ENCODE data around the gene AOAH. TPM values are rescaled to one million over a fixed set of nuclear protein-coding genes. Genes with fewer than 3 reads are reported as not detected.

AOAH gene
- total and polyA plus RNA-seq, 2 of the 13 experiments (the other 11 are each of a cell fraction or from before 2014, with no cell fraction given), result not detected

DNA sequence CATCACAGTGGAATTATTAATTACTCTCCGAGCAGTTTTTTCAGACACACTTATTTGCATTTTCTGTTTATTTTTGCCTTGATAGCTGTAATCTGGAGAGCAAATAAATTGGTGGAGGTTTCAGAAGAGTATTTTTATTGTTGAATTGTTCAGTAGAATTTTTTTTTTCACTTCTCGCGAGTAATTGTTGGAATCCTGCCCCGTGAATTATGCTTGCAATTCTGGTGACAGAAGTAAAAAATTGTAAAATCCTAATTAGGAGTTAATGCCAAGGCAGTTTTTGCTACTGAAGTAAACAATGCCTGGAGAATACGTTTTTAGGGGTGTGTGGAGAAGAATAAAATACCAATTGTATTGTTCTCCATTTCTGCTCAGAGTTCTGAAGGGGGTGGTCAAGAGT is 88.2 kb downstream of the AOAH start (continued):
- TF ChIP-seq, protein P1, sequence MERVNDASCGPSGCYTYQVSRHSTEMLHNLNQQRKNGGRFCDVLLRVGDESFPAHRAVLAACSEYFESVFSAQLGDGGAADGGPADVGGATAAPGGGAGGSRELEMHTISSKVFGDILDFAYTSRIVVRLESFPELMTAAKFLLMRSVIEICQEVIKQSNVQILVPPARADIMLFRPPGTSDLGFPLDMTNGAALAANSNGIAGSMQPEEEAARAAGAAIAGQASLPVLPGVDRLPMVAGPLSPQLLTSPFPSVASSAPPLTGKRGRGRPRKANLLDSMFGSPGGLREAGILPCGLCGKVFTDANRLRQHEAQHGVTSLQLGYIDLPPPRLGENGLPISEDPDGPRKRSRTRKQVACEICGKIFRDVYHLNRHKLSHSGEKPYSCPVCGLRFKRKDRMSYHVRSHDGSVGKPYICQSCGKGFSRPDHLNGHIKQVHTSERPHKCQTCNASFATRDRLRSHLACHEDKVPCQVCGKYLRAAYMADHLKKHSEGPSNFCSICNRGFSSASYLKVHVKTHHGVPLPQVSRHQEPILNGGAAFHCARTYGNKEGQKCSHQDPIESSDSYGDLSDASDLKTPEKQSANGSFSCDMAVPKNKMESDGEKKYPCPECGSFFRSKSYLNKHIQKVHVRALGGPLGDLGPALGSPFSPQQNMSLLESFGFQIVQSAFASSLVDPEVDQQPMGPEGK (CRISPR knock-in tag; IDR thresholded peaks at IDR 0.05), result no peak
- TF ChIP-seq ZFY (CRISPR knock-in tag; IDR thresholded peaks at IDR 0.05), result no peak
- no peak for TF ChIP-seq RFXAP (CRISPR knock-in tag; IDR thresholded peaks at IDR 0.05; ENCODE audit: borderline replicate concordance)
- no peak for TF ChIP-seq CAMTA2 (CRISPR knock-in tag; IDR thresholded peaks at IDR 0.05; ENCODE audit: borderline replicate concordance)
- TF ChIP-seq, protein P2, sequence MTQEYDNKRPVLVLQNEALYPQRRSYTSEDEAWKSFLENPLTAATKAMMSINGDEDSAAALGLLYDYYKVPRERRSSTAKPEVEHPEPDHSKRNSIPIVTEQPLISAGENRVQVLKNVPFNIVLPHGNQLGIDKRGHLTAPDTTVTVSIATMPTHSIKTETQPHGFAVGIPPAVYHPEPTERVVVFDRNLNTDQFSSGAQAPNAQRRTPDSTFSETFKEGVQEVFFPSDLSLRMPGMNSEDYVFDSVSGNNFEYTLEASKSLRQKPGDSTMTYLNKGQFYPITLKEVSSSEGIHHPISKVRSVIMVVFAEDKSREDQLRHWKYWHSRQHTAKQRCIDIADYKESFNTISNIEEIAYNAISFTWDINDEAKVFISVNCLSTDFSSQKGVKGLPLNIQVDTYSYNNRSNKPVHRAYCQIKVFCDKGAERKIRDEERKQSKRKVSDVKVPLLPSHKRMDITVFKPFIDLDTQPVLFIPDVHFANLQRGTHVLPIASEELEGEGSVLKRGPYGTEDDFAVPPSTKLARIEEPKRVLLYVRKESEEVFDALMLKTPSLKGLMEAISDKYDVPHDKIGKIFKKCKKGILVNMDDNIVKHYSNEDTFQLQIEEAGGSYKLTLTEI (CRISPR knock-in tag; conservative IDR thresholded peaks at IDR 0.05), result no peak
- no peak for TF ChIP-seq SNAI1 (CRISPR knock-in tag; IDR thresholded peaks at IDR 0.05; ENCODE audit: borderline replicate concordance)
- TF ChIP-seq ZNF33B (CRISPR knock-in tag; IDR thresholded peaks at IDR 0.05), result no peak
- TF ChIP-seq RBM22 (optimal IDR thresholded peaks at IDR 0.05; ENCODE audit: low read length), result no peak

DNA sequence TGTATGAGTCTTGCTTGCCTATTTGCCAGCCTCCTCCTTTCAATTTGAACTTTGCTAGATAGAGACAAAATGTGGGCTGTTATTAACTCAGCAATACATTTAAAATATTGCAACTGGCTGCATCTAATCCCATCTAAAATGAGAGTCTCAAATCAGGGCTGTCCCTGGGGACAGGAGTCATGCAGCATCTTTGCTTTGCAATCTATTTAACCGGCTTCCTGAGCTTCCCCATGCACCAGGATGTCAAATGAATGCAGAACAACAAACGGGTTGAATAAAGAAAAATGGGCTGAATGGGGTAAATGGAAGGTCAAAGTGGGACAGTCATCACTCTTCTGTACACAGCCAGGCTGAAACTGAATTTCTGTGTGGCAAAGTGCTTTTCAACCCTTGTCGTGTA is 89.2 kb downstream of the AOAH start:
- H3K79me2 ChIP-seq (ENCODE audit: insufficient read depth, low read length), result no peaks in the 10 kb centered on the region
- WGBS (ENCODE audit: low lambda C conversion rate), result 29% methylated on average over 3 of the region's 3 CpGs
- DNase-seq (ENCODE audit: low spot score) (no peak), ATAC-seq (no peak), FAIRE-seq (no peak)
- H3K4me1 ChIP-seq (ENCODE audit: insufficient read depth, low read length), result no peaks in the 10 kb centered on the region
- H3K4me3 ChIP-seq (replicated peaks in 1 of 3; ENCODE audit: insufficient read depth in 1 of 3, low read depth in 2 of 3, low read length in 3 of 3), result no peak overlapping the region
- BruUV-seq (replicated peaks), result no TSS peak
- no peak overlapping the region for H2AFZ ChIP-seq (ENCODE audit: low read length)
- no peaks in the 10 kb centered on the region for H4K20me1 ChIP-seq (ENCODE audit: insufficient read depth, low read length)
- H3K9me3 ChIP-seq (ENCODE audit: low read length), result no peaks in the 10 kb centered on the region
- no peaks in the 10 kb centered on the region for H3K36me3 ChIP-seq (replicated peaks in 1 of 2; ENCODE audit: control insufficient read depth in 1 of 2, insufficient read depth in 2 of 2, low read length in 2 of 2)
- no peak overlapping the region for H3K4me2 ChIP-seq (ENCODE audit: low read depth, low read length)
- H3K27me3 ChIP-seq (ENCODE audit: control insufficient read depth in 1 of 2, insufficient read depth in 2 of 2, low read length in 2 of 2), result peaks cover 0 to 4% of the 10 kb centered on the region in 2 experiments; a peak in 2 of 5 replicates
- in situ Hi-C loops (cut with HindIII; ENCODE audit: extremely low pct_ligation_motif_present, low pct_unique_long_range_greater_than_20kb), result no loop called here
- H3K9ac ChIP-seq (ENCODE audit: insufficient read depth, low read depth, low read length), result no peak overlapping the region
- no peak overlapping the region for H3K27ac ChIP-seq (ENCODE audit: extremely low read length, insufficient read depth, low read length)
- ChIA-PET POLR2A (no interaction called here), CTCF (ENCODE audit: low intra/inter-chr PET ratio, low total read pairs) (no interaction called here)
- intact Hi-C loops (cut with micrococcal nuclease; ENCODE audit: unreplicated experiment), result no loop called here
- no peak for TF ChIP-seq MEIS1 (CRISPR knock-in tag; IDR thresholded peaks at IDR 0.05; ENCODE audit: borderline replicate concordance)
- no peak for TF ChIP-seq SP1 (IDR thresholded peaks at IDR 0.05)
- TF ChIP-seq SP1 (CRISPR knock-in tag; IDR thresholded peaks at IDR 0.05), result no peak
- no peak for TF ChIP-seq ZNF556 (CRISPR knock-in tag; IDR thresholded peaks at IDR 0.05; ENCODE audit: borderline replicate concordance)
- no peak for TF ChIP-seq SIN3A (IDR thresholded peaks at IDR 0.05; ENCODE audit: borderline replicate concordance, low read depth, low read length)
- TF ChIP-seq, protein P3, sequence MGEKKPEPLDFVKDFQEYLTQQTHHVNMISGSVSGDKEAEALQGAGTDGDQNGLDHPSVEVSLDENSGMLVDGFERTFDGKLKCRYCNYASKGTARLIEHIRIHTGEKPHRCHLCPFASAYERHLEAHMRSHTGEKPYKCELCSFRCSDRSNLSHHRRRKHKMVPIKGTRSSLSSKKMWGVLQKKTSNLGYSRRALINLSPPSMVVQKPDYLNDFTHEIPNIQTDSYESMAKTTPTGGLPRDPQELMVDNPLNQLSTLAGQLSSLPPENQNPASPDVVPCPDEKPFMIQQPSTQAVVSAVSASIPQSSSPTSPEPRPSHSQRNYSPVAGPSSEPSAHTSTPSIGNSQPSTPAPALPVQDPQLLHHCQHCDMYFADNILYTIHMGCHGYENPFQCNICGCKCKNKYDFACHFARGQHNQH (CRISPR knock-in tag; IDR thresholded peaks at IDR 0.05), result no peak
- TF ChIP-seq PRPF4 (IDR thresholded peaks at IDR 0.05; ENCODE audit: low read depth, low read length, poor library complexity, severe bottlenecking), result no peak
- TF ChIP-seq, protein P4, sequence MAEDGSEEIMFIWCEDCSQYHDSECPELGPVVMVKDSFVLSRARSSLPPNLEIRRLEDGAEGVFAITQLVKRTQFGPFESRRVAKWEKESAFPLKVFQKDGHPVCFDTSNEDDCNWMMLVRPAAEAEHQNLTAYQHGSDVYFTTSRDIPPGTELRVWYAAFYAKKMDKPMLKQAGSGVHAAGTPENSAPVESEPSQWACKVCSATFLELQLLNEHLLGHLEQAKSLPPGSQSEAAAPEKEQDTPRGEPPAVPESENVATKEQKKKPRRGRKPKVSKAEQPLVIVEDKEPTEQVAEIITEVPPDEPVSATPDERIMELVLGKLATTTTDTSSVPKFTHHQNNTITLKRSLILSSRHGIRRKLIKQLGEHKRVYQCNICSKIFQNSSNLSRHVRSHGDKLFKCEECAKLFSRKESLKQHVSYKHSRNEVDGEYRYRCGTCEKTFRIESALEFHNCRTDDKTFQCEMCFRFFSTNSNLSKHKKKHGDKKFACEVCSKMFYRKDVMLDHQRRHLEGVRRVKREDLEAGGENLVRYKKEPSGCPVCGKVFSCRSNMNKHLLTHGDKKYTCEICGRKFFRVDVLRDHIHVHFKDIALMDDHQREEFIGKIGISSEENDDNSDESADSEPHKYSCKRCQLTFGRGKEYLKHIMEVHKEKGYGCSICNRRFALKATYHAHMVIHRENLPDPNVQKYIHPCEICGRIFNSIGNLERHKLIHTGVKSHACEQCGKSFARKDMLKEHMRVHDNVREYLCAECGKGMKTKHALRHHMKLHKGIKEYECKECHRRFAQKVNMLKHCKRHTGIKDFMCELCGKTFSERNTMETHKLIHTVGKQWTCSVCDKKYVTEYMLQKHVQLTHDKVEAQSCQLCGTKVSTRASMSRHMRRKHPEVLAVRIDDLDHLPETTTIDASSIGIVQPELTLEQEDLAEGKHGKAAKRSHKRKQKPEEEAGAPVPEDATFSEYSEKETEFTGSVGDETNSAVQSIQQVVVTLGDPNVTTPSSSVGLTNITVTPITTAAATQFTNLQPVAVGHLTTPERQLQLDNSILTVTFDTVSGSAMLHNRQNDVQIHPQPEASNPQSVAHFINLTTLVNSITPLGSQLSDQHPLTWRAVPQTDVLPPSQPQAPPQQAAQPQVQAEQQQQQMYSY (CRISPR knock-in tag; IDR thresholded peaks at IDR 0.05), result no peak

Measured in HepG2 (cell line).